K562 (cell line): ENCODE data around the gene URB2. TPM values are rescaled to one million over a fixed set of nuclear protein-coding genes. Genes with fewer than 3 reads are reported as not detected.

Experiments
- ATAC-seq: fragments of 200-7000 bp; cut with Tn5 transposase; 3 replicates; pipeline ENCODE4 v1.9.1; 2020; ENCODE audit warnings: moderate library complexity
- BruUV-seq: library from RNA; stranded (reverse); fragments of 400-500 nt; replicated peaks from 2 replicates; lab custom pipeline; 2021; lab: Mats Ljungman, UMichigan
- CTCF ChIA-PET: fragments of 300-600 bp; formaldehyde crosslinking; extraction: SDS; loops from one replicate; lab custom pipeline; 2021; ENCODE audit warnings: low intra/inter-chr PET ratio; lab: Yijun Ruan, JAX
- POLR2A ChIA-PET: fragments of 300-600, 350-650 bp; sonication (Branson Sonifier 250); formaldehyde crosslinking; extraction: SDS; loops from one replicate; lab custom pipeline; 2021; ENCODE audit warnings: antibody characterized with exemption, inconsistent platforms; lab: Yijun Ruan, JAX
- DNase-seq, 4 experiments: peaks; one replicate each; pipeline versions ENCODE4 v3.0.0 to v3.0.0-alpha.2; 2011 to 2018; ENCODE audit warnings: low spot score in 3 of 4, mixed read lengths in 3 of 4; ENCODE audit errors: extremely low read depth in 1 of 4
- FAIRE-seq: peaks from 2 replicates; lab custom pipeline; 2011; peaks lifted over from hg19 to GRCh38; lab: Jason Lieb, UNC
- H2AFZ ChIP-seq: 2 replicates; pipeline ENCODE4 v1.6.0; 2011; ENCODE audit warnings: low read depth, low read length, control low read depth, inconsistent platforms
- H3K27ac ChIP-seq: fragments of 200-600 bp; 3 replicates; pipeline ENCODE4 v1.8.0; 2011; ENCODE audit warnings: low read depth, mild to moderate bottlenecking, control low read depth, inconsistent platforms, low read length, moderate library complexity, mixed read lengths; ENCODE audit errors: extremely low read depth
- H3K27me3 ChIP-seq, 2 experiments: fragments of 300-600 bp in 1 of 2; 2 replicates in 1 of 2; 3 replicates in 1 of 2; pipeline versions ENCODE4 v1.6.0 to v1.8.0; 2011; ENCODE audit warnings: inconsistent platforms in 2 of 2, low read length in 2 of 2, mild to moderate bottlenecking in 1 of 2, mixed read lengths in 1 of 2, moderate library complexity in 1 of 2; ENCODE audit not compliant: control insufficient read depth in 2 of 2, insufficient read depth in 2 of 2
- H3K36me3 ChIP-seq: fragments of 300-600 bp; 3 replicates; pipeline ENCODE4 v1.8.0; 2011; ENCODE audit warnings: mild to moderate bottlenecking, low read length, inconsistent platforms; ENCODE audit not compliant: control insufficient read depth, insufficient read depth
- H3K4me1 ChIP-seq, 2 experiments: fragments of 200-600 bp in 1 of 2; replicated peaks in 1 of 2; 2 replicates in 1 of 2; 3 replicates in 1 of 2; pipeline versions ENCODE4 v1.5.1 to v1.8.0; 2011; ENCODE audit warnings: inconsistent platforms in 2 of 2, low read length in 2 of 2, mild to moderate bottlenecking in 1 of 2, mixed read lengths in 1 of 2, moderate library complexity in 1 of 2; ENCODE audit not compliant: control insufficient read depth in 2 of 2, insufficient read depth in 2 of 2
- H3K4me2 ChIP-seq: 2 replicates; pipeline ENCODE4 v1.6.1; 2011; ENCODE audit warnings: low read length, control low read depth, inconsistent platforms, mixed read lengths; ENCODE audit not compliant: insufficient read depth
- H3K4me3 ChIP-seq: fragments of 200-600 bp; sonication (generic), shearing (Covaris generic); 2 replicates; pipeline ENCODE4 v1.5.1; 2016; ENCODE audit warnings: control low read depth, inconsistent platforms
- H3K79me2 ChIP-seq: fragments of 200-600 bp; 3 replicates; pipeline ENCODE4 v1.8.0; 2011; ENCODE audit warnings: low read length, inconsistent platforms; ENCODE audit not compliant: control insufficient read depth, insufficient read depth
- H3K9ac ChIP-seq, 2 experiments: 2 replicates each; pipeline versions ENCODE4 v1.6.0 to v1.6.1; 2011; ENCODE audit warnings: low read depth in 2 of 2, low read length in 2 of 2, control low read depth in 1 of 2, inconsistent platforms in 1 of 2, mild to moderate bottlenecking in 1 of 2, mixed read lengths in 1 of 2; ENCODE audit not compliant: insufficient read depth in 1 of 2
- H3K9me1 ChIP-seq: one replicate; pipeline ENCODE4 v1.6.0; 2011; ENCODE audit warnings: inconsistent platforms, mild to moderate bottlenecking, low read length, moderate library complexity; ENCODE audit not compliant: control insufficient read depth, insufficient read depth
- H3K9me3 ChIP-seq: replicated peaks from 2 replicates; pipeline ENCODE4 v1.5.1; 2011; ENCODE audit warnings: low read depth, low read length, inconsistent platforms; ENCODE audit not compliant: control insufficient read depth, insufficient read depth
- H4K20me1 ChIP-seq: replicated peaks from 2 replicates; pipeline ENCODE4 v1.6.1; 2011; ENCODE audit warnings: low read length, inconsistent platforms, mixed read lengths; ENCODE audit not compliant: control insufficient read depth, insufficient read depth
- CHCHD3 ChIP-seq: fragments of 250-450 bp; sonication (Bioruptor Pico); IDR thresholded peaks from 2 replicates; pipeline ENCODE4 v2.1.2; 2022; ENCODE audit warnings: mild to moderate bottlenecking
- GATAD2A ChIP-seq: fragments of 450-650 bp; IDR thresholded peaks from 2 replicates; pipeline ENCODE4 v1.6.1; 2017
- HDAC3 ChIP-seq: fragments of 450-650 bp; IDR thresholded peaks from 2 replicates; pipeline ENCODE4 v1.6.1; 2018; ENCODE audit warnings: borderline replicate concordance, mild to moderate bottlenecking, moderate library complexity; ENCODE audit not compliant: partially characterized antibody
- JUND ChIP-seq, 2 experiments: IDR thresholded peaks; 2 replicates in 1 of 2; 3 replicates in 1 of 2; pipeline ENCODE4 v1.6.1; 2011; ENCODE audit warnings: borderline replicate concordance in 2 of 2, low read depth in 2 of 2, low read length in 2 of 2, improper control_type of control experiment in 1 of 2, missing biosample characterization in 1 of 2, missing genetic modification characterization in 1 of 2, missing genetic modification reagents in 1 of 2
- RBM34 ChIP-seq: fragments of 200-400 bp; formaldehyde crosslinking; IDR thresholded peaks from 2 replicates; pipeline ENCODE4 v1.6.1; 2018; ENCODE audit warnings: low read length, borderline replicate concordance; ENCODE audit not compliant: insufficient read depth
- ZNF124 ChIP-seq: sonication (generic); formaldehyde crosslinking; IDR thresholded peaks from 2 replicates; pipeline ENCODE4 v1.8.1; 2022; ENCODE audit warnings: missing genetic modification reagents
- WGBS: fragments of 100-300 bp; shearing (Covaris generic); methylation state at CpG from one replicate; pipeline ENCODE4 v1.1.6; 2016; ENCODE audit warnings: low coverage, mixed read lengths; ENCODE audit not compliant: insufficient coverage; ENCODE audit errors: missing lambda C conversion rate; 5-methylcytosine and 5-hydroxymethylcytosine counted together
- in situ Hi-C: fragments of 300-500 bp; cut with MboI; formaldehyde crosslinking; loops from 4 replicates; pipeline ENCODE4 v1.15.0; 2018; ENCODE audit warnings: inconsistent platforms, mixed read lengths
- intact Hi-C: fragments of 100-400 bp; cut with micrococcal nuclease; formaldehyde crosslinking; loops from 2 replicates; pipeline ENCODE4 v1.14.2; 2022
- polyA plus RNA-seq, 8 experiments: library from polyadenylated mRNA; depleted of rRNA in 4 of 8; stranded (reverse) in 5 of 8; unstranded in 3 of 8; fragments of >200 nt; fragmentation: Nextera tagmentation in 2 of 8; fragmentation: Illumina TruSeq in 1 of 8; extraction: Ambion mirVana in 2 of 8; extraction: Trizol in 1 of 8; gene quantifications; 2 replicates each; pipeline versions ENCODE4 v1.2.1 to v1.2.3, GENCODE V29; 2011 to 2014; ENCODE audit warnings: inconsistent platforms in 1 of 8, missing spikeins in 1 of 8
- total RNA-seq, 7 experiments: library from RNA; depleted of rRNA in 6 of 7; stranded (reverse); fragments of >200 nt in 6 of 7; fragmentation: Illumina TruSeq in 2 of 7; extraction: Trizol in 2 of 7; gene quantifications; 2 replicates each; pipeline versions ENCODE4 v1.2.1 to v1.2.3, GENCODE V29; 2011 to 2021; ENCODE audit warnings: low replicate concordance in 1 of 7
- TF ChIP-seq, protein P1 (sequence below): fragments of 250-450 bp; sonication (Bioruptor Pico); IDR thresholded peaks from 2 replicates; pipeline ENCODE4 v1.4.0; 2020
- TF ChIP-seq, protein P2 (sequence below): sonication (generic); formaldehyde crosslinking; IDR thresholded peaks from 2 replicates; pipeline ENCODE4 v1.8.0; 2022; ENCODE audit warnings: mild to moderate bottlenecking, low read depth, missing genetic modification reagents
- TF ChIP-seq, protein P3 (sequence below), 3 experiments: fragments of 200-800 bp in 1 of 3; fragments of 250-450 bp in 1 of 3; fragments of 450-650 bp in 1 of 3; sonication (Bioruptor Pico) in 1 of 3; sonication (Bioruptor generic) in 1 of 3; formaldehyde crosslinking in 1 of 3; IDR thresholded peaks; 2 replicates each; pipeline versions ENCODE4 v1.6.1 to v1.8.0; 2016 to 2022; ENCODE audit warnings: mild to moderate bottlenecking in 2 of 3, missing genetic modification characterization in 2 of 3, missing compliant biosample characterization in 1 of 3, moderate library complexity in 1 of 3

The URB2 gene
- total and polyA plus RNA-seq, 9 of the 15 experiments (the other 6 are each of a cell fraction or from before 2014, with no cell fraction given), result 2.8 to 28.3 (median 19.0) TPM

DNA sequence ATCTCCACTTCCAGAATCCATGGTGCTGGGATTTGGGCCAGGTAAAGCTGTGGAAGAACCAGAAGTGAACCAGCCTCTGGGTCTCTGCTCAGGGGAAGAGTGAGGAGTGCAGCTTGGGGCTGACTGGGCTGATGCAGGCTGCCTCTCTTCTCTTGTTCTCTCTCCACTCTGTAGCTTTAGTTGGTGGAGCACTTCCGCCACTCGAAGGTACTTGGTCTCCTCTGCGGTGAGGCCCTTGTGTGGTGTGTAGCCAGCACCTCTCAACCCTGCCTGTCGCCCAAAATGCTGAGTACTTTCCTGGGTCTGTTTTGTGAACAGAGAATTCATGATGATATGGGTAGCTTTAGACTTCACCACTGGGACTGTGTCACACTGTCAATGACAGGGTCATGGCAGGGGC, 63.2 kb downstream of the URB2 start:
- H3K4me2 ChIP-seq, result no peak overlapping the region
- in situ Hi-C loops (no loop called here), intact Hi-C loops (no loop called here)
- H3K27me3 ChIP-seq, result peaks cover 33 to 37% of the 10 kb centered on the region in 2 experiments
- peak; percentile 43 for ATAC-seq
- H3K36me3 ChIP-seq, result no peaks in the 10 kb centered on the region
- CTCF ChIA-PET, result no interaction called here
- no peaks in the 10 kb centered on the region for H3K9me3 ChIP-seq
- 33% methylated on average over 4 of the region's 4 CpGs for WGBS
- H3K9me1 ChIP-seq, result no peaks in the 10 kb centered on the region
- no TSS peak for BruUV-seq
- POLR2A ChIA-PET, result interaction anchor here (0.7 to 1.0 kb wide), 4 partner anchors 8 to 307 kb away, joined by 3 to 4 read pairs (median 3); no protein-coding TSS in a partner anchor
- no peaks in the 10 kb centered on the region for H3K4me1 ChIP-seq
- DNase-seq, result no peak
- no peaks in the 10 kb centered on the region for H3K79me2 ChIP-seq
- H4K20me1 ChIP-seq, result no peaks in the 10 kb centered on the region
- no peak overlapping the region for H3K27ac ChIP-seq
- no peak overlapping the region for H3K4me3 ChIP-seq
- H2AFZ ChIP-seq, result no peak overlapping the region
- FAIRE-seq, result no peak
- no peak overlapping the region for H3K9ac ChIP-seq
- TF ChIP-seq, protein P1, sequence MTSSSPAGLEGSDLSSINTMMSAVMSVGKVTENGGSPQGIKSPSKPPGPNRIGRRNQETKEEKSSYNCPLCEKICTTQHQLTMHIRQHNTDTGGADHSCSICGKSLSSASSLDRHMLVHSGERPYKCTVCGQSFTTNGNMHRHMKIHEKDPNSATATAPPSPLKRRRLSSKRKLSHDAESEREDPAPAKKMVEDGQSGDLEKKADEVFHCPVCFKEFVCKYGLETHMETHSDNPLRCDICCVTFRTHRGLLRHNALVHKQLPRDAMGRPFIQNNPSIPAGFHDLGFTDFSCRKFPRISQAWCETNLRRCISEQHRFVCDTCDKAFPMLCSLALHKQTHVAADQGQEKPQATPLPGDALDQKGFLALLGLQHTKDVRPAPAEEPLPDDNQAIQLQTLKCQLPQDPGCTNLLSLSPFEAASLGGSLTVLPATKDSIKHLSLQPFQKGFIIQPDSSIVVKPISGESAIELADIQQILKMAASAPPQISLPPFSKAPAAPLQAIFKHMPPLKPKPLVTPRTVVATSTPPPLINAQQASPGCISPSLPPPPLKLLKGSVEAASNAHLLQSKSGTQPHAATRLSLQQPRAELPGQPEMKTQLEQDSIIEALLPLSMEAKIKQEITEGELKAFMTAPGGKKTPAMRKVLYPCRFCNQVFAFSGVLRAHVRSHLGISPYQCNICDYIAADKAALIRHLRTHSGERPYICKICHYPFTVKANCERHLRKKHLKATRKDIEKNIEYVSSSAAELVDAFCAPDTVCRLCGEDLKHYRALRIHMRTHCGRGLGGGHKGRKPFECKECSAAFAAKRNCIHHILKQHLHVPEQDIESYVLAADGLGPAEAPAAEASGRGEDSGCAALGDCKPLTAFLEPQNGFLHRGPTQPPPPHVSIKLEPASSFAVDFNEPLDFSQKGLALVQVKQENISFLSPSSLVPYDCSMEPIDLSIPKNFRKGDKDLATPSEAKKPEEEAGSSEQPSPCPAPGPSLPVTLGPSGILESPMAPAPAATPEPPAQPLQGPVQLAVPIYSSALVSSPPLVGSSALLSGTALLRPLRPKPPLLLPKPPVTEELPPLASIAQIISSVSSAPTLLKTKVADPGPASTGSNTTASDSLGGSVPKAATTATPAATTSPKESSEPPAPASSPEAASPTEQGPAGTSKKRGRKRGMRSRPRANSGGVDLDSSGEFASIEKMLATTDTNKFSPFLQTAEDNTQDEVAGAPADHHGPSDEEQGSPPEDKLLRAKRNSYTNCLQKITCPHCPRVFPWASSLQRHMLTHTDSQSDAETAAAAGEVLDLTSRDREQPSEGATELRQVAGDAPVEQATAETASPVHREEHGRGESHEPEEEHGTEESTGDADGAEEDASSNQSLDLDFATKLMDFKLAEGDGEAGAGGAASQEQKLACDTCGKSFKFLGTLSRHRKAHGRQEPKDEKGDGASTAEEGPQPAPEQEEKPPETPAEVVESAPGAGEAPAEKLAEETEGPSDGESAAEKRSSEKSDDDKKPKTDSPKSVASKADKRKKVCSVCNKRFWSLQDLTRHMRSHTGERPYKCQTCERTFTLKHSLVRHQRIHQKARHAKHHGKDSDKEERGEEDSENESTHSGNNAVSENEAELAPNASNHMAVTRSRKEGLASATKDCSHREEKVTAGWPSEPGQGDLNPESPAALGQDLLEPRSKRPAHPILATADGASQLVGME, result no peak
- TF ChIP-seq RBM34 (no peak), HDAC3 (no peak), JUND (IDR thresholded peaks at IDR 0.05; ENCODE audit: borderline replicate concordance, low read depth, low read length) (no peak), JUND (tag; IDR thresholded peaks at IDR 0.05; ENCODE audit: borderline replicate concordance, low read depth, low read length) (no peak), ZNF124 (CRISPR knock-in tag) (no peak), CHCHD3 (no peak), GATAD2A (no peak)
- TF ChIP-seq, protein P2, sequence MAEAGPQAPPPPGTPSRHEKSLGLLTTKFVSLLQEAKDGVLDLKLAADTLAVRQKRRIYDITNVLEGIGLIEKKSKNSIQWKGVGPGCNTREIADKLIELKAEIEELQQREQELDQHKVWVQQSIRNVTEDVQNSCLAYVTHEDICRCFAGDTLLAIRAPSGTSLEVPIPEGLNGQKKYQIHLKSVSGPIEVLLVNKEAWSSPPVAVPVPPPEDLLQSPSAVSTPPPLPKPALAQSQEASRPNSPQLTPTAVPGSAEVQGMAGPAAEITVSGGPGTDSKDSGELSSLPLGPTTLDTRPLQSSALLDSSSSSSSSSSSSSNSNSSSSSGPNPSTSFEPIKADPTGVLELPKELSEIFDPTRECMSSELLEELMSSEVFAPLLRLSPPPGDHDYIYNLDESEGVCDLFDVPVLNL (CRISPR knock-in tag), result no peak
- TF ChIP-seq, protein P3, sequence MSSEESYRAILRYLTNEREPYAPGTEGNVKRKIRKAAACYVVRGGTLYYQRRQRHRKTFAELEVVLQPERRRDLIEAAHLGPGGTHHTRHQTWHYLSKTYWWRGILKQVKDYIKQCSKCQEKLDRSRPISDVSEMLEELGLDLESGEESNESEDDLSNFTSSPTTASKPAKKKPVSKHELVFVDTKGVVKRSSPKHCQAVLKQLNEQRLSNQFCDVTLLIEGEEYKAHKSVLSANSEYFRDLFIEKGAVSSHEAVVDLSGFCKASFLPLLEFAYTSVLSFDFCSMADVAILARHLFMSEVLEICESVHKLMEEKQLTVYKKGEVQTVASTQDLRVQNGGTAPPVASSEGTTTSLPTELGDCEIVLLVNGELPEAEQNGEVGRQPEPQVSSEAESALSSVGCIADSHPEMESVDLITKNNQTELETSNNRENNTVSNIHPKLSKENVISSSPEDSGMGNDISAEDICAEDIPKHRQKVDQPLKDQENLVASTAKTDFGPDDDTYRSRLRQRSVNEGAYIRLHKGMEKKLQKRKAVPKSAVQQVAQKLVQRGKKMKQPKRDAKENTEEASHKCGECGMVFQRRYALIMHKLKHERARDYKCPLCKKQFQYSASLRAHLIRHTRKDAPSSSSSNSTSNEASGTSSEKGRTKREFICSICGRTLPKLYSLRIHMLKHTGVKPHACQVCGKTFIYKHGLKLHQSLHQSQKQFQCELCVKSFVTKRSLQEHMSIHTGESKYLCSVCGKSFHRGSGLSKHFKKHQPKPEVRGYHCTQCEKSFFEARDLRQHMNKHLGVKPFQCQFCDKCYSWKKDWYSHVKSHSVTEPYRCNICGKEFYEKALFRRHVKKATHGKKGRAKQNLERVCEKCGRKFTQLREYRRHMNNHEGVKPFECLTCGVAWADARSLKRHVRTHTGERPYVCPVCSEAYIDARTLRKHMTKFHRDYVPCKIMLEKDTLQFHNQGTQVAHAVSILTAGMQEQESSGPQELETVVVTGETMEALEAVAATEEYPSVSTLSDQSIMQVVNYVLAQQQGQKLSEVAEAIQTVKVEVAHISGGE (CRISPR knock-in tag; IDR thresholded peaks at IDR 0.05), result no peak
